H4 (cell line): ENCODE measurements around the gene DNAJC4. TPM values are rescaled to one million over a fixed set of nuclear protein-coding genes. Genes with fewer than 3 reads are reported as not detected.
A peak's percentile ranks its signal among the peaks of the same experiment; 100 is the strongest.

ENCODE experiments used
- DNase-seq: peaks from one replicate; pipeline ENCODE4 v3.0.0-alpha.2; 2015; ENCODE audit warnings: low spot score
- total RNA-seq: library from RNA; depleted of rRNA; stranded (reverse); fragments of >200 nt; shearing (Covaris generic); gene quantifications from 2 replicates; pipeline ENCODE4 v1.2.3, GENCODE V29; 2014; rRNA removed

DNAJC4 gene, protein sequence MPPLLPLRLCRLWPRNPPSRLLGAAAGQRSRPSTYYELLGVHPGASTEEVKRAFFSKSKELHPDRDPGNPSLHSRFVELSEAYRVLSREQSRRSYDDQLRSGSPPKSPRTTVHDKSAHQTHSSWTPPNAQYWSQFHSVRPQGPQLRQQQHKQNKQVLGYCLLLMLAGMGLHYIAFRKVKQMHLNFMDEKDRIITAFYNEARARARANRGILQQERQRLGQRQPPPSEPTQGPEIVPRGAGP
- 2.5 and 4.5 TPM in 2 replicates for total RNA-seq

DNA sequence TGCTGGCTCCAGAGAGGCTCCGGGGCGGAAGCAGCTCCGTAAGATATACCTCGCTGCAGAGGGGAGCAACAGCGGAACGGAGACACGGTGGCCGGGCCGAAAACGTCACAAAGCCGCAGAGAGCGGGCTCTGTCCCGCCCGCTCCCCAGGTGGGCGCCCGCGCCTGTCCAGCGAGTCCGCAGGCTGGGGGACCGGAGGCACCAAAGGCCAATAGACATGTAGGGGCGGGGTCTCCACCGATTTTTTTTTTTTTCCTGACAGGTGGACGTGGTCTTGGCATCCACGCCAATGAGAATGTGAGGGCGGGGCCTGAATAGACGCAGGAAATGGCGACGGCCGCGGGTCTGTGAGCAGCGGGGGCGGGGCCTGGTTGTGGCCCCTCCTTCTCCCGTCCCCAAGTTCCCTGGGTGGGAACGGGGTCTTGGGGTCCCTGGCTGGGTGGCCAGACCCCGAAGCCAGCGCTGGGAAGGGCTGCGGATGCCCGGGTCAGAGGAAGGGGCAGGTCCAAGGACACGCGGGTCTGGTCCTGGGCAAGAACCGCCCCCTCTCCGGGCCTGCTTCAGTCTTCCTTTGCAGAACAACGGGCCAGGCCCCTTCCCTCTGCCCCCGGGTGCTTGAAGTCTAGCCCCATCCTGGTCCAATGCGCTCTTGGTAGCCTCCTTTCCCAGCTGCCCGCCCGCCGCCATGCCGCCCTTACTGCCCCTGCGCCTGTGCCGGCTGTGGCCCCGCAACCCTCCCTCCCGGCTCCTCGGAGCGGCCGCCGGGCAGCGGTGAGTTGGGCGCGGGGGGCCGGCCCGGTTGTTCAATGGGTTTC is at the start of gene DNAJC4:
Gene DNAJC4, plus strand, starts transcription at position 378 of the 814 bp plus-strand sequence. Its CDS starts 307 bp downstream, at position 685.
- peak; percentile 64 for DNase-seq

DNA sequence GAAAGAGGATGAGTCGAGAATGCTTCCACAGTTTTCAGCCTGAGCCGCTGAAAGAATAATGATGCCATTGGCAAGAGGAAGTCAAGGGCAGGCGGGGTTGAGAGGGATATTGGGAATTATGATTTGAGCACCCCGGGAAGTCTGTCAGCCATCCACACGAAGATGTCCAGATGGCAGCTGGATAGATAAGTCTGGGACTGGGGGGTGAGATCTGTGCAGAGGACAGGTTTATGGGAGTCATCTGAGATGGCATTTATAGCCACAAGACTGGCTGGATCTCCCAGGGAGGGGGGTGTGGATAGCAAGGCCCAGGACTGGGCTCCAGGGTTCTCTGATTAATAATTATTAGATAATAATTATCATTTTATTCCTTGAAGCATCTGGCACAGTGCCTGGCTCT is 49.5 kb upstream of the DNAJC4 start:
- no peak for DNase-seq

DNA sequence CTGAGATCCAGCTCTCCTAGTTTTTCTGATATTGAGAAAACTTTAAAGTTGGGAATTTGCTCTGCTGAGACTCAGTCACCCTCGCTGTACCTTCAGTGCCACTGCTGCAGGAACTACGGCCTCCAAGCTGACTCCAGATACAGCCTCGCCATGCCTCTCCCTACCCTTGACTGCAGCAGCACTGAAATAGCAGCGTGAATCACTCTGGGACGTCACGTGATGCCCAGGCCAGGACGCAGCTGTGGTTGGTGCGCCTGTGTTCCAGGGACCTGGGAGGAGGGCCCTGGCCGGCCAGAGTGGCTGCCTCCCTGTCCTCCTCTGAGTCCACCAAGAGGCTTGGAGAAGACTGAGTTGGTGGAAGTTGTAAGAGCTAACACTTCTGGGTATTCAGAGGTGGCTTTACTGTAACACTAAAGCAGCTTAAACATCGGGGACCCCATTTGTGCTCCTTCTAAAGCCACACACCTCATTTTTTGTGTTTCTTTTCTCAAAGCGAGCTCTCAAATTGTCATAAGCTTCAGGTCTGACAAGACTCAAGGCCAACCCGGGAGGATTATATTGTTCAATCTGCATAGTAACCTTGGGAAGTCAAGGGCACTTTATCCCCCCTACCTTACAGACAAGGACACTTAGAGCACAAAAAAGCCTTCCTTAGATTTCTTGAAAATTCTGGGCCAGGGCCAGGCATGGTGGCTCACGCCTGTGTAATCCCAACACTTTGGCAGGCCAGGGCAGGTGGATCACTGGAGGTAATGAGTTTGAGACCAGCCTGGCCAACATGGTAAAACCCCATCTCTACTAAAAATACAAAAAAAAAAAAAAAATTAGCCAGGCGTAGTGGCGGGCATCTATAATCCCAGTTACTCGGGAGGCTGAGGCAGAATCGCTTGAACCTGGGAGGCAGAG is 48.6 kb upstream of the DNAJC4 start:
- peak; percentile 93 for DNase-seq

DNA sequence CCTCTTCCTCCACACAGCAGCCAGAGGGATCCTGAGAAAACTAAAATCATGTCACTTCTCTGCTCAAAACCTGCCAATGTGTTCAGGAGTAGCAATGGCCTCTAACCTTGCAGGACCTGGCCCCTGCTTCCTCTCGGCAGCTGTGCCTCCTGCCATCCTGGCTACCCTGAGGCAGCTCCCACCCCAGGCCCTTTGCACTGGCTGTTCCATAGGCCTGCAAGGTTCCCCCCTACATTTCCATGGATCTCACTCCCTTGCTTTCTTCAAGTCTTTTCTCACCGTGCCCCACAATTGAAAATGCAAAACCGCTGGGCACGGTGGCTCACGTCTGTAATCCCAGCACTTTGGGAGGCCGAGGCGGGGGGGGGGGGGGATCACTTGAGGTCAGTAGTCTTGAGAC is 46.5 kb upstream of the DNAJC4 start:
- no peak for DNase-seq

DNA sequence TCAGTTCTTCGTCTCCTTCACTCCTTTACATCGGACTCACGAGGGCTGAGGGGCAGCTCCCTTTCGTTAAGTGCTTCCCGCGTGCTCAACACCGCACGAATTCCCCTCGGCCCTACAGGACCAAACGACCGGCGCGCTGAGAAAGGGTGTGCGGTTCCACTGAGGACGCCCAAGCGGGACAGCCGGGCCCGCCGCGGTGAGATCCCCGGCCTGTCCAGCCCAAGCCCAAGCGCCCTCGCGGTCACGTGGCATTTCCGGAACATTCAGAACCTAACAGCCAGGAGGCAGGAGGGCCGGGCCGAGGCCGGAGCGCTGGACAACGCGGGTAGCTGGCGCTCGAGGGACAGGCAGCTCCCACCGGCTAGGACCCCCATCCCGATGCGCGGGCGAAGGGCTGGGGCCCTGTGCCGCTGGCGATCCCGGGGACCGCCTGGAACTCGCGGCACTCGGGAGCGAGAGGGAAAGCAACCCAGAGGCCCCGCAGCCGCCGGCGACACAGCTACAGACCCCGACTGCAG is 45.1 kb upstream of the DNAJC4 start:
- DNase-seq, result peak; percentile 58

DNA sequence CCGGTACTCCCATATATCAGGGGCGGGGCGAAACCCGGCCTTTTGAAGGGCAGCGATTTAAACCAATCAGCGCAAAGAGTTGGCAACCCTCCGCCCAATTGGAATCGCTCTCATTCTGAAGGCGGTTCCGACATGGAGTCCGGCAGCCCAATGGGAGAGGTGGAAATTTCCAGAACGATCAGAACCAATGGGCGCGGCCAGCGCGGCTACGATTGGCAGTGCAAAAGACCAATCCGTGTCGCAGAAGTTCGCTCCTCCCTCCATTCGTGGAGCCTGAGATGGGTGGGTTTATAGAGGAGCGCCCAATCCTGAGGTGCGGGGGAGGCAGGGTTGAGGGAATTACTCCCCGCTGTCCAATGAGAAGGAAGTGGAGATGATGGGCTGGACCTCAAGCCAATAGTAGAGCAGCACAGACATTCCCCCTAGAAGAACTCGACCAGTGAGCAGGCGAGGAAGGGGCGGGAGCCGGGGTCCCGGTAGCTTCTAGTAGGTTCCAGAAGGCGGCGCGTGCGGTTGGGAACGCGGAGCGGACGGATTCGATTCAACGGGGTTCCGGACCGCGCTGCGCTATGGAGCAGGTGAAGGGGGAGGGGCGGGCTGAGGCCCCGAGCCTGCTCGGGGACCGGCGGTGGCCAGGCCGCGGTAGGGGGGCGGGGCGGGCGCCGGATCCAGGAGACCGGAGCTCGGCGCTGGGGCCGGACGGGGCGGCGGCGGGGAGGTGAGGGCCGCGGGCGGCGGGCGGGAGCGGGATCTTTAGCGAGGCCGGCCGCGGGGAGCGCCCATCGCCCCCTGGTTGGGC is 44.5 kb upstream of the DNAJC4 start, which contains the start of gene STIP1:
Gene STIP1, plus strand, starts transcription at position 479 of the 799 bp plus-strand sequence. Its CDS starts 91 bp downstream, at position 570.
- DNase-seq, result peak; percentile 100

DNA sequence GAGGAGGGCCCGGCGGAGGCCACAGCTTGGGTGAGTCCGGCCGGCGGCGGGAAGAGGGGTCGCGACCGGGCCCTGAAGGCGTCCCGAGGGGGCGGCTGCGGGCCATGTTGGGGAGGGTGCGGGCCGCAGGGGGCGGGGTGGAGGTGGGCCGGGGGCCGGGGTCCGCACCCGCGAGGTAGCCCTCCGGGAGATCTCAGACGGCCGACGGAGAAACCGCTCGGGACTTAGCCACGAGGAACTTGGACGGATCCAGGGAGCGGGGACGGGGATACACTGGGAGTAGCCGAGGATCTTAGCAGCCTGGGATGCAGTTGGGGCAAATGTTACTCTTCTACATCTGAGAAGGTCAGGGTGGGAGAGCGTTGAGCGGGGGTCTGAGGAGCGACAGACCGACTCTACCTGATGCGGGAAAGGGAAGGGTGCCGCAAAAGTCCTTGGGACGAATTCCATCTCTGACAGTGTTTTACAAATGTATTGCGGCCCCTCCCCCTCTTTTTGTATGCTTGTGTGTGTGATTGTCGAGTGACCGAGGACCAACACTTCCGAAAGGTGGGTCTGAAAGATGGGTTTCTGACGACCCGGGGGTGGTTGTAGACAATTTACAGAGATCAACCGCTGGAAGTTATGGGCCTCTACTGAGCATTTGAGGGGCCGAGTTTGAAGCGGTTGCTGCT is 43.7 kb upstream of the DNAJC4 start:
- DNase-seq, result no peak

DNA sequence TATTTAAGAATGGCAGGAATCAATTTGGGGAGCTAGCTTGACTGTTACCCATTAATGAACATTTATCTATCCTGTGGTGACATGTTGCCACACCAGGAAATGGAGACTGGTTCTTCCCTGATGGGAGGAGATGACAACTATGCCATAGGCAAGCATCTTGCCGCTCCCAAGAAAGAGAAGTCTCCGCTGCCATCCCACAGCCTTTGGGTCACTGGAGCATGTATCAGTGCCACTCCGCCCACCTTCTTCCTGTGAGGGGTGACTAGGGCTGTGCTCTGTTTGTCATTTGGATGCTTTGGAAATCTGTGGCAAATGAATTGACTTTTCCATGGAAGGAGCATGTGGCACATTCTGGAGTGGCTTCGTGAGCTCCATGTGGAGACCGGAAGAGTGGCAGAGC is 37.9 kb upstream of the DNAJC4 start:
- DNase-seq, result no peak

DNA sequence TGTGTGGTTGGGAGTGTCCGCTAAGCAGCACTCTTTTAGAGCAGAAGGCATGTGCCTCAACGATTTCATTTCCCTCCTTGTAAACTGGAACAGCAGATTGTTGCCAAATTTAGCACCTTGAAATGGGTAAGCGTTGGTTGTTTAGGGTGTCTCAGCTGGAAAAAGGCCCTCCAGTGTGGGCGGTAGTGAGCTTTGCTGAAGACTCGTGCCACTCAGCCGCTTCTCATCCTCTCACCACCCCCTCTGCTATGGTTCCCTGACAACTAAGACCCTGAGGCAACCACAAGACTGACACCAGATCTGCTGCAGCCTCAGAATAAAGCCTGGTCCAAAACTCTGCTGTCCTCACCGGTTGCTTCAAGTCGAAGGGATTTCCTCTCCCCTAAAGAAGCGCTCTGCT is 33.7 kb upstream of the DNAJC4 start:
- no peak for DNase-seq

DNA sequence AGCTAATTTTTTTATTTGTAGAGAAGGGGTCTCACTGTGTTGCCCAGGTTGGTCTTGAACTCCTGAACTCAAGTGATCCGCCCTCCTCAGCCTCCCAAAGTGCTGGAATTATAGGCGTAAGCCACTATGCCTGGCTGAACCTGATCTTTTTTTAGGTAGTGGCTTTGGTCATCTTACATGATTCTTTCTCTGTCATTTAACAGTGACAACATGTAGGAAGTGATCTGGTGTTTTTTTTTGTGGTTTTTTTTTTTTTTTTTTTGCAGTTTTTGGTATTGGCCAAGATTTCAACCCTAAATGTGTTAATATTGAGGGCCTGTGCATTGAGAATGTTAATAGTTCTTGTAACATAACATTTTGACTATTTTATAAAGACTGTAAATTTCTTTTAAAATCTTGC is 31.8 kb upstream of the DNAJC4 start:
- DNase-seq, result no peak

DNA sequence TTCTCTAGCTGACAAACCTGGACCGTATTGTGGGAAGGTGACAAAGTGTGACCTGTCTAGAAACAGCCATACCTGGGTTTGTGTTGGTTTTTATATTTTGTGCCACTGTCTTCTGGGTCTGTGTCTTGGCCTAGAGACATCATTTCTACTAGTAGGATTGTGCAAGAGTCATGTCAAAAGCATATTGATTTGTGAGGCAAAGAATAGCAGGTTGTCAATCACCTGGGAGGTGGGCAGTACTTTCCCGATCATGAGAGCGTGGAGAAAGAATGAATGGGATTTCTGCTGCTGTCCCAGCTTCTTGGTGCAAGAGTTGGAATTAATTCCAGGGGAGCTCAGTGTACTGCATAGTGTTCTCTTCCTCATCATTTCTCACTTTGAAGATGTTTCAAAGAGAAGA is 28.8 kb upstream of the DNAJC4 start:
- no peak for DNase-seq

DNA sequence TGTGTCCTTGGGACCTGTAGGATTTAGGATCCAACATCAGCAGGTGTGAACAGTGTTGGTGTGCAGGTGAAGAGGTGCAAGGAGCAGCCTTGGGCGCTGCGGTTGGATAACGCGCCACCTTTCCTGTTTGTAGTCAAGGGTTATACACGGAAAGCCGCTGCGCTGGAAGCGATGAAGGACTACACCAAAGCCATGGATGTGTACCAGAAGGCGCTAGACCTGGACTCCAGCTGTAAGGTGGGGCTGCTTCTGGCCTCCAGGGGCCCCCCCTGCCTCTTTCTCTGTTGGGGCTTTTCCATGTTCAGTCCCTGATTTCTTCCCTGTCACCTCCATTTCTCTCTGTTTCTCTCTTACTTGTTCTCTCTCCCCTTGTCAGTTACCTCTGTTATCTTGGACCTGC is 27.4 kb upstream of the DNAJC4 start:
- DNase-seq, result no peak

DNA sequence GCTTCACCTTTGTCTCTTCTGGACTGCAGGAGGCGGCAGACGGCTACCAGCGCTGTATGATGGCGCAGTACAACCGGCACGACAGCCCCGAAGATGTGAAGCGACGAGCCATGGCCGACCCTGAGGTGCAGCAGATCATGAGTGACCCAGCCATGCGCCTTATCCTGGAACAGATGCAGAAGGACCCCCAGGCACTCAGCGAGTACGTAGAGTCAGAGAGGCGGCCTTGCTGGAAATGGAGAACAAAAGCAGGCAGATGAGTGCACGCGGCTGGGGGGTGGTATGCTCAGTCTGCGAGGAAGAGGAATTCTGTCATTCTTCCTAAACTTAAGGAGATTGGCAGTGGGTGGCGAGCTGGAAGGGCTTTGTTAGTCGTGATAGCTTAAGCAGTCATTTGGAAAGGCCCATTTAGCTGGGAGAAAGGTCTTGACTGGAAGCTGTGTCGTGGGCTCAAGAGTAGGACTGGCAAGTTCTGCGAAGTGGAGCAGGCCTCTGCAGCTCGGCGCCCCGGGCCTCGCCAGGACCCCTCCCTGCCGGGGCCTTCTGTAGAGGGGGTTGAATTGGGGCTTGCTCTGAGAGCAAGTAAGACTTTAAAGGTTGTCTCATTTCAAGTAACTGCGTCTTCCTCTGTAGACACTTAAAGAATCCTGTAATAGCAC is 26.8 kb upstream of the DNAJC4 start:
- DNase-seq, result no peak

DNA sequence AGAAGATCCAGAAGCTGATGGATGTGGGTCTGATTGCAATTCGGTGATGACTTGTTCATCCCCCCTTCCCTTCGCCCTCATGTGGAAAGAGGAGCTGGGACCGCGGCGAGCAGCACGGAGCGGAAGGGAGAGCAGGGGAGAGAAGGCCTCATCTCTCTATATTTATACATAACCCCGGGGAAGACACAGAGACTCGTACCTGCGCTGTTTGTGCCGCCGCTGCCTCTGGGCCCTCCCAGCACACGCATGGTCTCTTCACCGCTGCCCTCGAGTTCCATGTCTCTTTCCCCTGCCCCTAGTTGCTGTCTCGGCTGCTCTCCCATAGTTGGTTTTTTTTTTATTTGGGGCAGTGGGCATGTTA is 26.3 kb upstream of the DNAJC4 start:
- no peak for DNase-seq

DNA sequence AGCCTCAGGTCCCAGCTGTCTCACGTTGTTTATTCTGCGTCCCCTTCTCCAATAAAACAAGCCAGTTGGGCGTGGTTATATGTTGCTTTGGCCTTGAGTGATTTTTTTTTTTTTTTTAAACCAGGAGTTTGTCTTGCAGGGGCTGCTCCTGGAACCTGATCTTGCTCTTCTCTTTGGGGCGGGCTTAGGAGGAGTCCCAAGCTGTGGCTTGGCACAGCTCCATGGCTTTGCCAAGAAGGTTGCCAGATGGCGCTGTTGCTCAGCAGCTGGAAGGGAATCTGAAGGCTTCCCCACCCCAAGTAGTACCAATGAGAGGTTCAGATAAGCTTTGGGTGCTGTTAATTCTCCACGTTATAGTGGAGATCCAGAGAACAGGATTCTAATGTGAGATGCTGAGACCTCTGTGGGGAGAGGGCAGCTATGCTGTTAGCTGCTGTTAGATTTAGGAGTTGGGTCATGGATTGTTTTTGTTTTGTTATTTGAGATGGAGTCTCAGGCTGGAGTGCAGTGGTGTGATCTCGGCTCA is 25.8 kb upstream of the DNAJC4 start:
- peak; percentile 91 for DNase-seq

DNA sequence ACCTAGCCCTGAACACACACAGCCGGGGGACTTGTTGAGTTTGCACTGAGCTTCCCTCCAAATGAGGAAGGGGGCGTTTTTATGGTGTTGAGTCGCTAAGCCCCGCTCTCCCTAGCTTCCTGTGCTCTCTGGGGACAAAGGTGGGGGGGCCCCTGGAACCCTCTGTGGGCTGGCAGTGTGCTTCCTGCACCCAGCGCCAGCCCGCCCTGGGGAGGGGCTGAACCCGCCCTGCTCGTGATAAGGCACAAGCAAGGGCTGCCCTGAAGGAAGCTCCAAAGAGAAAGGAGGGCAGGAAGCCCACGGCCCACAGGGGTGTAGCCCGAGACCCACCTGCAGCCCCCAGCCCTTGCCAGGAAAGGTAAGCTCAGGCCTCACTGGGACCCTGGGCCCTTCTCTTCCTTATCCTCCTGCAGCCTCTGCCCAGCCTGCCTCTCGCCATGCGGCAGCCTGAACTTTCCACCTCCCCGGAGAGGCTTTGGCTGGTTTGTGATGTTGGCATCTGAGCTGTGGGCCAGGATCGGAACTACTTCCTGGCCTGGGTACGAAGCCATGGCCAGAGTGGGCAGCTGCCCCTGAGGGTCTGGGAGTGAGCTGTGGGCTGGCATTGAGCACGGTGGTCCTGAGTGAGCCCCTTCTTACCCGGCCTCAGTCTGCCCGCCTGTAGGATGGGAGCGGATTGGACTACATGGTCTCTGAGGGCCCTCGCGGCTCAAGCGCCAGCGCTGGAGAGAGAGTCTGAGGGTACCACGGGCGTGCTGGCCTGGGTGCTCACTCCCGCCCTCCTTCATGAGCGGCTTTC is 23.7 kb upstream of the DNAJC4 start, which contains the start of gene FERMT3:
Gene FERMT3, plus strand, starts transcription at position 265 of the 799 bp plus-strand sequence. CDS start 644 bp downstream, outside the sequence.
- no peak for DNase-seq

DNA sequence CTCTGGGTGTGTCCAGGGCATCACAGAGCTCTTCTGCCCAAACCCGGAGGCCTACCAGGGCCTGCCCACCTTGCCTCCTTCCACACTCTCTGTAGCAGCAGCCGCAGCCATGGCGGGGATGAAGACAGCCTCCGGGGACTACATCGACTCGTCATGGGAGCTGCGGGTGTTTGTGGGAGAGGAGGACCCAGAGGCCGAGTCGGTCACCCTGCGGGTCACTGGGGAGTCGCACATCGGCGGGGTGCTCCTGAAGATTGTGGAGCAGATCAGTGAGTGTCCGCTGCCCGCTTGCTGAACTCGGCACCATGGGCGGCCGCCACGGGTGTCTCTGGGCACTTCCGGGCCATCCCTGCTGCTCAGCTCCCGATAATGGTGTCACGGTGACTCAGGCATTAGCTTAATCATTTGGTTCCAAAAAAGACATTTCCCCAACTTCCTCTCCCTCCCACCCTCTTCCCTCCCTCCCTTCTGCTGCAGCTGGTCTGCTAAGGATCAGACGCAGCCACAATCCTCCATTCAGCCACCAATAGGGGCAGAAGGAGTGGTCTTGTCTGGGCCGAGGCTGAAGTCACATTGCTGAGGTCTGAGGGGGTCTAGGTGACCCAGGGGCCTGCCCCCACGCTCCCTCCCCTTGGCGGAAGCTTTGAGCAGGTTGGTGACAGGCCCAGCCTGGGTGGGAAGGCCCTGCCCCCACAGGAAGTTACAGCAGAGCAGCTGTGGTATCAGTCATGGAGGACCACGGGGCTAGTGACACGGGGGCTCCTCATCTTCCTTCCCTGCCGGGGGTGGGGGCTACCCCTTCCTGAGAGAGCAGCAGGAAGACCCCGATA is 22.9 kb upstream of the DNAJC4 start:
- DNase-seq, result no peak
